UCSD-AML1 (cell line): Measurements from ENCODE around the gene ENGASE.

Experiments
- DNase-seq: peaks from one replicate; lab custom pipeline; 2025; ENCODE audit not compliant: unreplicated experiment; lab: John Stamatoyannopoulos, UW

ENGASE gene

DNA sequence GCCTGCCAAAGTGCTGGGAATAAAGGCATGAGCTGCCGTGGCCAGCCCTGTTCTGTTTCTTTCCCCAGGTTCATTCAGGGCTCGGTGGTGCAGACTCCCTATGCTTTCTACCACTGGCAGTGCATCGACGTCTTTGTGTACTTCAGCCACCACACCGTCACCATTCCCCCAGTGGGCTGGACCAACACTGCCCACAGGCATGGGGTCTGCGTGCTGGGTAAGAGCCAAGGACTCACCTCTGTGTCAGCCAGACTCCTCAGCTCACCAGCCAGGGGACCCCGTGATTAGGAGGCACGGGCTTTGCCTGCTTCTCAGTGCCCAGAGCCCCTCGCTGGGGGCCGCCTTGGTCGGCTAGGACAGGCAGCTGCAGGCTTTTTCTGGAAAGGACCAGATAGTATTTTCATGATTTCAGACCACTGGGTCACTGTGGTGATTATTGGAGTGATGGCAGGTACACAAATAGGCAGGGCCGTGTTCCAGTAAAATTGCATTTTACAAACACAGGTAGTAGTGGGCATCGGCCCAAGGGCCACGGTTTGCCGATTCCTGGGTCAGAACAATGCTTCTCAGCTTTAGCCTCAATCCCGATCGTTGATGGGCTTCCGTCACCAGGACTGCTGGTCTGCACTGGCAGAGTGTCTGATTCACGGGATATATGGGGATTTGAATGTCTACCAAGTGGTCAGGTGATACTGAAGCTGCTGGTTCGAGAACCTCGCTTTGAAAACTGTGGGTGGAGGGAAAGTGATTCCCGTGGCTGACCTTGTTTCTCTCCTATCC lies 5.0 kb downstream of the ENGASE start:
- DNase-seq: no peak

DNA sequence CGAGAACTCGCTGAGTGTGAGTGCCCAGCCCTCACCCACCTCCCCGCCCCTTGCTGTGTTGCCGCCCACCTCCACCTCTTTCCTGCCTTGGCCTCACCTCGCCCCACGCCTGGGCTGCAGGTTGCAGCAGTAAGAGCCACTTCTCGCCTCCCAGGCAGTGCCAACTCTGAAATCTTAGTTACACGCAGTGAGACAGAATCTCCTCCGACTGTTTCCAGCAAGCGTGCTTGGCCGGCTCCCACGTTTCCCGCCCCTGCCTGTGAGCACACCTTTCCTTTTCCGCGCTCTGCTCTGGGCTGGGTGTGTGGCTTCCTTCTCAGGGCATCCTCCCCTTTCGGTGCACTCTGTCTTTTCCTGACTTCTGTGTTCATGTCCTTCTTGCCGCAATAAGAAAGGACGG lies 5.7 kb downstream of the ENGASE start:
- no peak for DNase-seq

DNA sequence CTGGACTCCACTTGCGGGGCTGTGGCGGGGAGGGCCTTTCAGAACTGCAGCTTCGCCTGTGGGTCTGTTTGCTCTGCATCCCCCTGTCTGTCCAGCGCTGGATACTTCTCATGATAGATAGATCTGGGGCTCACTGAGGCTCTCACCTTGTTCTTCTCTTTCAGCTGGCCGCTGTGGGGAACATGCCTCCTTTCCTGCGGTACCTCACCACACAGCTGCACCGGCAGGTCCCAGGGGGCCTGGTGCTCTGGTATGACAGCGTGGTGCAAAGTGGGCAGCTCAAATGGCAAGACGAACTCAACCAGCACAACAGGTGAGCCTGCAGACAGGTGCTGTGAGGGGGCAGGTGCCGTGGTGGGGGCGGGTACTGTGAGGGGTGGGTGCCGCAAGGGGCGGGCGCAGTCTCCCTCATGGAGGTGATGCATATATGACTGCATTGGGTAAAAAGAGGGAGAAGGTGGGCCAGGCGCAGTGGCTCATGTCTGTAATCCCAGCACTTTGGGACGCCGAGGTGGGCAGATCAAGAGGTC lies 6.2 kb downstream of the ENGASE start:
- no peak for DNase-seq

DNA sequence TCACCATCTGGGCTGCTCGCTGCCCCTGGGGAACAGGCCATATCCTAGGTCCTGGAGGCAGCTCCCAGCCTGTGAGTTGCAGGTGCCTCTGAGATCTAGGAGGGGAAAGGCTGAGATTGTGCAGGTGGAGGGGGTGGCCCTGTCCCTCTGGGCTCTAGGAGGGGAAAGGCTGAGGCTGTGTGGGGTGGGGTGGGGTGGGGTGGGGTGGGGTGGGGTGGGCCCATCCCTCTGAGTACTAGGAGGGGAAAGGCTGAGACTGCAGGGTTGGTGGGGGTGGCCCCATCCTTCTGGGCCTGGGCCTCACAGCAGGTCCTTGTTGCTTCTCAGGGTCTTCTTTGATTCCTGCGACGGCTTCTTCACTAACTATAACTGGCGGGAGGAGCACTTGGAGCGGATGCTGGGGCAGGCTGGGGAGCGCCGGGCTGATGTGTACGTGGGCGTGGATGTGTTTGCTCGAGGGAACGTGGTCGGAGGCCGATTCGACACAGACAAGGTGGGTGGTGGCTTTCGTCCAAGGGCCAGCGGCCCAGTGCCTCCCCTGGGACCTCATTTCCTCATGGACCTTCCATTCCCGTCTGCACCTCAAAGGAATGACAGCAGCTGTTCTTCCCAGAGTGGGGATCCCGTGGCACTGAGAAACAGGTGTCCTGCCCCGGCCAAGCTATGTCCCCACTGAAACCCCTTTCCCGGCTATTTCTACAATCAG lies 7.1 kb downstream of the ENGASE start:
- DNase-seq: no peak

DNA sequence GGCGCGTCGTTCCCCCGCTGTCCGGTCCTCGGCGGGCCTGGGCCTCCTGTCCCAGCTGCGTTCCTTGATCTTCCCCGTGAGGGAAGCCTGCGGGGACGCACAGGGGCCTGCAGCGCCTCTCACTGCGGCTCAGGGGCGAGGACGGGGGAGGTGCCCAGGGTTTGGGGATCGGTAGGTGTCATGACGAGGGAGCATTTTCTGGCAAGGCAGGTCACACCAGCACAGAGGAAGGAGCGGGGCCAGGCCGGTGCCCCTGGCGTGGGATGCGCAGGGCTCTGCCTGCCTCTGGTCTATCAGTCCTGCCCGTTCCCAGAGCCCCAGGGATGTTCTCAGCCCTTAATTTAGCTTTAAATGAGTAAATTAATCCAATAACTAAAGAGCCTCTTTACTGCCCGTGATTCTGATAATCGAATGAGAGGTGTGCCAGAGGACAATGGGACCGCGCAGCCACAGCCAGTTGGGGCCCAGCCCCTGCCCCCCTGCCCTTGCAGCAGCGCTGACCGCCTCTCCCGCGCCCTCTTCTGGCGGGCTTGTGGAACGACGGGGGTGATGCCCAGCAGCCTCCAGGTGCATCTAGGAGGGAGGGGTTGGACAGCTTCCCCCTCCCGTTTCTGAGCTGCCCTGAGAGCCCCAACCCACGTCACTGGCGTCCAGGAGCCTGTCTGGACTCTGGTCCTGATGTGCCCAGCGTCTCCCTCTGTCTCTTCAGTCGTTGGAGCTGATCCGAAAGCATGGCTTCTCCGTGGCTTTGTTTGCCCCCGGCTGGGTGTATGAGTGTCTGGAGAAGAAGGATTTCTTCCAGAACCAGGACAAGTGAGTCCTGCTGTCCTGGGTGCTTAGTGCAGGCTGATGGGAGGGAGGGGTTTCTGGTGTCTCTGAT lies 7.9 kb downstream of the ENGASE start:
- peak; percentile 61 for DNase-seq

DNA sequence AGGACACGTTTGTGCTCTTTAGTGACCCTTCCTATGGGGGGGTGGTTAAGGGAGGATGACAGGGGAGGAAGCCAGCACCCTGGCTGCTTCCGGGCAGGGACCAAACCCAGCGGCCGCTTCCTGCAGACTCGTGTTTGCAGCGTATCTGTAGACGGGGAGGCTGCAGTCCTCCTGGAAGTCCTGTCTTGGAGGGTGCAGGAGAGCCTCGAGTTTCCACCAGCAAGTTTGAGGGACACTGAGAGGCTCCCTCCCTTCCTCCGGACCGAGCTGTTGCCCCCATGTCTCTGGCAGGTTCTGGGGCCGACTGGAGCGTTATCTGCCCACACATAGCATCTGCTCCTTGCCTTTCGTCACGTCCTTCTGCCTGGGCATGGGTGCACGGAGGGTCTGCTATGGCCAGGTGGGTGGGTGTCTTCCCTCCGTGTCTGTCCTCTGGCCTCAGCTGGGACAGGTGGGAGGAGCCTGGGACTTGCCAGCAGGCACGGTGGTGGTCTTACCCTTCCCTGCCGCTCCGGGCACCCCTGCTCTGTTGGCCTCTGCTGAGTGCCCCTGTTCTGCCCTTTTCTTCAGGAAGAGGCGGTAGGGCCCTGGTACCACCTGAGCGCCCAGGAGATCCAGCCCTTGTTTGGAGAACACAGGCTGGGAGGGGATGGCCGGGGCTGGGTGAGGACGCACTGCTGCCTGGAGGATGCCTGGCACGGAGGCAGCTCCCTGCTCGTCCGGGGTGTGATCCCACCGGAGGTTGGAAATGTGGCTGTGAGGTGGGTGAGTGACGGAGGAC lies 8.8 kb downstream of the ENGASE start:
- DNase-seq: peak; percentile 50

DNA sequence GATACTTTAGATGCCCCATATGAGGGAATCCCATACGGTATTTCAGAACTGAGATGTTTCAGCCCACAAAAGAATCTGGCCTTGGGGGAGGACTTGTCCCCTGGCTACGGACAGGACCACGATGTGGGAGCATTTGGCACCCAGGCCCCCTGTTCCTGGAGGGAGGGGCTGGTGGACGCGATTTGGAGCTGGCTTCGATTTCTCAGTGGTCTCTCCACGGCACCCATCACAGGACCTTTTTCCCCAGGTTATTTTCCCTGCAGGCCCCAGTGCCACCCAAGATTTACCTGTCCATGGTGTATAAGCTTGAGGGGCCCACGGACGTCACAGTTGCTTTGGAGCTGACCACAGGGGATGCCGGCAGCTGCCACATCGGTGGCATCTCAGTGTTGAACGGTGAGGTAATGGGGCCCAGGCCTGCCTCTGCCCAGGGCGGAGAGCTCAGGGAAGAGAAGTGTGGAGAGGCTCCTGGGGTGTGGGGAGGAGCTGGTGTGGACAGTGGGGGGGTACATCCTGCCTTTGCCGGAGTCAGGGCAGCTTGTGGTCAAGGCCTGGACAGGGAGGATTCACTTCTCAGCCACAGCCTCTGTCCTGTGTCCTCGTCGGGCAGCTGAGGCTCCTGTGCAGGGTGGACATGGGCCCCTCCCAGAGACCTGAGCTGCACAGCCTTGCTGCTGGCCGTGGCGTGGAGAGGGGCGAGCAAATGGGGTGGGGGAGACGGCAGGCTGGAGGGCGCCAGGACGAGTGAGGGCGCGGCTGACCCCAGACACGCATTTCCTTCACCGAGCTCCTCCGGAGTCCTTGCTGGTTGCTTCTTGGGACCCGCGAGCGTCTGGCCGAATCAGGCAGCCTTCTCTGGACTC lies 9.9 kb downstream of the ENGASE start:
- no peak for DNase-seq

DNA sequence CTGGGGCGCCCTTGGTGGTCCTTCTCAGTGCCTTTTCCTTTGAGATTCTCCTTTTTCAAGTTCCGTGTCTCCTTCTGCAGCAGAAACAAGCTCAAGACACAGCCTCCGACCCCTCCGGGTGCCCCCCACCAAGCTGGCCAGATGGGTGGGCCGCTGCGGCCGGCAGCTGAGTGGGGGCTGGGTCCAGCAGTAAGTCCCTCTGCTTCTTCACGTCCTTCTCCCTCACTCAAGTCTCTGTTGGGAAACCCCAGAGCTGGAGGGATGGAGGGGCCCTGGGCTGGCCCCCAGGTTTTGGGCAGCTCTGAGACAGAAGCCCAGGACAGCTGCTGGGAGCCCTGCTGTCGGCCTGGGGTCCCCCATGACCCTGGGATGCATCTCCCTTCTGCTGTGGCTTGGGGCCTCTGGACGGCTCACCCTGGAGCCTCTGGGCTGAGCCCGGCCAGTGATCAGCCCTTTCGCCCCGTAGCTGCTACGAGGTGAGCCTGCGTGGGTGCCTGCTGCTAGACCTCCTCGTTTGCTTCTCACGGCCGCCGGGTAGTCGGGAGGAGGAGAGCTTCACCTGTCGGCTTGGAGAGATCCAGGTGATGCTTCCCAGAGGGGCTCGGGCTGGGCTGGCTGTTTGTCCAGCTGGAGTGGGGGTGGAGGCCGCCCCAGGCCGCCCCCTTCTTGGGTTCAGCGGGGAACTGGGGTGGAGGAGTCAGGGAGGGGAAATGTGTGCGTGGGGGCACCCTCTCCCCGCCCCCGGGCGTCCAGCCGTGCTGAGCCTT lies 10.7 kb downstream of the ENGASE start:
- no peak for DNase-seq

DNA sequence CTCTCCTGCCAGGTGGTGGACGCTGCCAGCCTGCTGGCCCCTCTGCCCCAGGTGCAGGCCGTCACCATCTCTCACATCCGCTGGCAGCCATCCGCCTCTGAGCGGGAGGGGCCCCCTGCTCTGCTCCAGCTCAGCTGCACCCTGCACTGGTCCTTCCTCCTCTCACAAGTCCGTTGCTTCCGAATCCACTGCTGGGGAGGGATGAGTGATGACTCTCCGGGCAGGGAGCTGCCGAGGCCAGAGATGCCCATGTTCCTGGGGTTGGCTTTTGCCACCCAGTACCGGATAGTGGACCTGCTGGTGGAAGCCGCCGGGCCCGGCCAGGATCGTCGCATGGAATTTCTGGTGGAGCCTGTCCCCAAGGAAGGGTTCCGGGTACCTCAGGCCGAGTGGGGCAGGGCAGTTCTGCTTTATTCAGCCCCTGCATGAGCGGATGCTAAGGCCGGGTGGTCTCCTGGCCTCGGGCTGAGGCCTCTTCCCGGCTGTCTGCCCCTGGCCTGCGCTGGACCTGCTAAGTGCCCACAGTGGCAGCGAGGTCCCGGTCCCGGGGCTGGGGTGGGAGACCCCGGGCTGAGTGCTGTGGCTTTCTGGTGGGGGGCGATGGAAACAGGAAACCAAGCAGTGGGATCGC lies 11.4 kb downstream of the ENGASE start:
- no peak for DNase-seq

DNA sequence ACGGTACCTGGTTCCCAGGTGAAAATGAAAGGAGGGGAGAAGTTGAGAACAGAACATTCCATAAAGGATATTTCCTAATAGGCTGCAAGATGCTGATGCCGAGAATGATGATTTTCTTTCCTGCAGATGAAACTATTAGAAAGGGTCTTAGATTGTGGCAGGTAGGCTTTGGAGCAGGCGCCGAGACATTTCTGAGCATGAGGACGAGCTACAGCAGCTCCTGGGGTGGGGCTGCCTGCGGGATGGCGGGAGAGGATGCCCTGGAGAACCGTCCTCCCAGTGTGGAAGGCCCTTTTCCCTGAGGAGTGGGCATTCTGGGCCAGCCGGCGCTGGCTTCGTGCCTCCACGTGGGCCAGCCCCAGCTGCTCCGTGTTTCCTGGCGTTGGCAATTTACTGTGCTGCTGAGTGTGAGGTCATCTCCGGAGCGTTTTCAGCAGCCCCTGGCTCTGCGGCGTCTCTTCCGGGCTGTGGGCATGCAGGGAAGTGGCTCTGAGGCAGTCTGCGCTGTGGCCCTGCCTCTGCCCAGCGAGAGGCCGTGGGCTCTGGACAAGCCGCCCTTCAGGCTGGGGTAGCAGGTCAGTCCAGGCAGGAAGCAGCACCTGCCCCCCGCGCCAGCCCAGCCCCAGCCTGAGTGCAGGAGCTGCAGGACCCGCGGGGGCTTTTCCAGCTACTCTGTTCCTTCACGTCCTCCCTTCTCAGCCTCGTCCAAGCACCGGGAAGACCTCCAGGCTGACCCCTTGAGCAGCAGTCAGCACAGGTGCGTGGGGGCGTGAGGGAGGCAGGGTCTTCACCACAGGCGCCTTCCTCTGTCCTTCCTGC lies 12.2 kb downstream of the ENGASE start:
- DNase-seq: no peak

DNA sequence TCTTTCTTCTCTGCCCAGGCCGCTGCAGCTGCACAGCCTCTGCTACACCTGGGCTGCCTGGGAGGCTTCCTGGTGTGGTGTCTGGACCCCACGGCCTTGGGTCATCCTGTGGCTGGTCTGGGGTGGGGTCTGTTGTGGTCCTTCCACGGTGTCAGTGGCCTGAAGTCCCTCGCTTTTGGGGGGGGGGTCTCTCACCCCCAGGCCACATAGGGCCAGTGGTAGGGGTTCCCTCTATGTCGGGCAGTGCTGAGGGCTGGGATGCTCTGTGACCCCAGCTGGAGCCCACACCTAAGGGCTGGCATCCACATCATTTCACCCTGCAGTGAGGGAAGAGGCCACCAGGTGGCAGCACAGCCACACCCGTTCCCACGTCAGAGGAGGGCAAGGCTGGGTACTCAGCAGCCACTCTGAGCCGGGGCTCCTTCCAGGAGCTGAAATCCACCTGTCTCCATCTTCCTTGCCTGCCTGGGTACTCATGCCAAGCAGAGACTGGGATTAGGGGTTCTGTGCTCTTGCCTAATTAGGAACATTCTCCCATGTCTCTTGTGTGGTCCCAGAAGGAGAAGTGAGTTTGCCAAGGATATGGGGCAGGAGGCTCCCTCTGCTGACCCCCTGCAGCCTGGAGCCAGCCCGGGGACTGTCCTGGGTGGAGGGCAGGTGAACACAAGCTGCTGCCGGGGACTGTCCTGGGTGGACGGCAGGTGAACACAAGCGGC lies 13.0 kb downstream of the ENGASE start:
- peak; percentile 70 for DNase-seq

DNA sequence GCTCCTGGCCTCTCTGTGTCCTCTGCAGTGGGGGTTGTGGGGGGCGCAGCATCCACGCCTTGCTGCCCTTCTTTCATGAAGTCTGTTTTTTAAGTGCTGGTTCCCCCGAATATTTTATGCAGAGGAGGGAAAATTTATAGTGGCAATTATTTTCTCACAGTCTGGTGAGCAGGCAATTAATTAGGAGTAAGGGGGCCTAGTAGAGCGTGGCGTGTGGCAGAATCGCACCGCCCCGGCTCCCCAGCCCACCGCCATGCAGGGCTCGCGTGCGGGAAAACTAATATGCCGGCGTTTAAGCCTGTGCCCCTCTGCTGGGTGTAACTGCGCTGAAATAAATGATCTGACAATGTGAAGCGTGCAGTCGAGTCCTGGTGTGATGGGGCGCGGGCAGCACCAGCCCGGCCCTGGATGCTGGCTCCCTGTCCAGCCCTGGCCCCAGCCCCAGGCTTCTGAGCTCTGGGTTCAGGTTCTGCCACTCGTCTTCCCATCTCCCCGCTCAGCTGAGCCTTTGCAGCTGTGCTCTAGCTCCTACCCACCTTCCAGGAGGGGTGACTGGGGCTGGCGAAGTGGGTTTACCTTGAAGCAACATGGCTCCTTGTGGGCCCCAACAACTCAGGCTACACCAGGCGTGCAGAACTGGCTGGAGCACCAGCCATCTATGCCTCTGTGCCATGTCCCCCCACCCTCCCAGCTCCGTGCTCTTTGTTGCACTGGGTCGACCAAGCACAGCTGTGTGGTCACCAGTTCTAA lies 13.8 kb downstream of the ENGASE start:
- no peak for DNase-seq

DNA sequence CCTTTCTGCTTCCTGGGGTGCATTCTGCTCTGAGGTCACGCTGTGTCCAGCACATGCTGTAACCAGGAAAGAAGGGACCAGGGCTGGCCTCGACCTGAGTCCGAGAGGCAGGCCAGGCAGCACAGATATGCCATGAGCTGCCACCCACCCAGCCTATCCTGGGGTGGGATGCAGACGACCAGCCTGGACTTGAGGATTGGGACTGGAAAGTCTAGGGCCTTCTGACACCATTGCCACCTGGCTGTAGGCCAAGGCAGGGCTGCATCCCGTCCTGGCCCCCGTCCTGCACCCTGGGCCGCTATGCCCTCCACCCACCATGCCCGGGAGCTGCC lies 14.3 kb downstream of the ENGASE start:
- no peak for DNase-seq

DNA sequence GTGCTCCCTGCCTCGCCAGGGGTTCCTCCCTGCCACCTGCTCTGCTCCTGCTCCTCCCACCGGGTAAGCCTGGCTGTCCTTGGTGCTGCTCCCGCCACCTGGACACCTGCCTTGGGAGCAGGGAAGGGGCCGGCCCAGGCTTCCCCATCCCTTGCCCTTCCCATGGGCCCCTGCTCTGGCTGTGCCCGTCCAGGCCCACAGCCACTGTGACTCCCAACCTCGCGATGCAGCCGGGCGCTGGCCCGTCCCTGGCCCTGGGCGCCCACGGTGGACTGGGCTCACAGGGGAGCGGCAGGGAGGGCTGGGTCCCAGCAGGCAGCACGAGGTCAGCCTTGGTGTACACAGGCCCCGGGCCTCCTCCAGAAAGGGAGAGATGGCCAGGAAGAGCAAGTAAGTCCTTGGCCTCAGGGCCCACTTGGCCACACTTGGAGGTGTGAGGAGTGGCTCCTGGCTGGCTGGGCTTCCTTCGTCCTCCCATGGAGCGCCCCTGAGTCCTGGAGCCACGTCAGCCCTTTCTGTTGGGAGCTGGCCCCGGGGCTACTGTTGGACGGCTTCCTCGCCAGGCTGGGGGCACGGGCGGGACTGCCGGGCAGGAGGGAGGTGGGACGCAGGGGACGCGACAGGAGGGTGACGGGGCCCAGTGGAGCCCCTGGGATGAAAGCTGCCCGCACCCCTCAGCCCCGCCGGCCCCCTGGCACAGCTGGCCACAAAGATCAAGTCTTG lies 15.3 kb downstream of the ENGASE start:
- no peak for DNase-seq

DNA sequence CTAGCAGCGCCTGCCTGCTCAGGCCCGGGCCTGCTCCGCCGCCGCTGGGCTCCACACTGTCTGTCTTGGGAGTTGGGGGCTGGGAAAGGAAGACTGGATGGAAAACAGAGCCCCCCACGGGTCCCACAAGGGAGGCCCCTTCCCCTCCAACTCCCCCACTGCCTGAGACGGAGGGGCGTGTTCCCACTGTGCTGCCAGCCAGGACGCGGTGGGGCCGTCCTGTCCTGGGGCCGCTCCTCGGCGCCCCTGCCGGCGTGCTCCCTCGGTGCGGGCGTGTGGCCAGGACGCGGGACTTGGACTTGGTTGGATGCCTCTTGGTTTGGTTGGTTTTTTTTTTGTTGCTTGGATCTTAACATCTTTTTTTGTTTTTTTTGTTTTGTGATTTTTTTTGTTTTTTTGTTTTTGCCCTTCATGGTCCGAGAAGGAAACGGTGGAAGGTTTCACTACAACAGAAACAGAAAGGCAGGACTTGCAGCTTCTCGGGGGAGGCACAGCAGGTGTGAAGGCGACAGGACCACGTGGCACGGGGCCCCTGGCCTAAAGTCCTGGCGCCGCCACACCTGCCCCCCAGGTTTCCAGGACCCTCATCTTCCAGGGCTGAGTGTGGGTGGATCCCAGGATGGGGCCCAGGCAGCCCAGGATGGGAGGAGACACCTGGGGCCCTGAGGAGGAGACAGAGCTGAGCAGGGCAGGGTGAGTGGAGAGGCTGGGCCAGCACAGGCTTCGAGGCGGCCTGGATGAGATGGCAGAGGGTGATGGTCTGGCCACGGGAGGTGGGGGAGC lies 16.0 kb downstream of the ENGASE start:
- DNase-seq: no peak
